Neuronal stem cell (in vitro differentiated cells): ENCODE data around the gene NR2F1.
A peak's percentile ranks its signal among the peaks of the same experiment; 100 is the strongest.

Source experiments
- DNase-seq: peaks from one replicate; pipeline ENCODE4 v3.0.0-alpha.2; 2013; ENCODE audit warnings: low spot score
- H2AFZ ChIP-seq: one replicate; pipeline ENCODE4 v1.6.1; 2013; ENCODE audit warnings: mild to moderate bottlenecking, low read length, inconsistent platforms
- H2AK5ac ChIP-seq: 2 replicates; pipeline ENCODE4 v1.6.1; 2013; ENCODE audit warnings: low read depth, mild to moderate bottlenecking, inconsistent platforms, low read length, moderate library complexity, mixed read lengths
- H2BK120ac ChIP-seq: 2 replicates; pipeline ENCODE4 v1.6.1; 2013; ENCODE audit warnings: low read depth, mild to moderate bottlenecking, inconsistent platforms, low read length, moderate library complexity, mixed read lengths
- H2BK12ac ChIP-seq: one replicate; pipeline ENCODE4 v1.6.1; 2013; ENCODE audit warnings: low read length, inconsistent platforms
- H2BK15ac ChIP-seq: 2 replicates; pipeline ENCODE4 v1.6.1; 2013; ENCODE audit warnings: mild to moderate bottlenecking, low read length, inconsistent platforms, mixed read lengths
- H2BK5ac ChIP-seq: one replicate; pipeline ENCODE4 v1.6.1; 2013; ENCODE audit warnings: inconsistent platforms, mild to moderate bottlenecking, low read length, moderate library complexity
- H3K14ac ChIP-seq: one replicate; pipeline ENCODE4 v1.6.1; 2013; ENCODE audit warnings: low read length, inconsistent platforms
- H3K18ac ChIP-seq: 2 replicates; pipeline ENCODE4 v1.6.1; 2013; ENCODE audit warnings: low read length, inconsistent platforms
- H3K23ac ChIP-seq: 2 replicates; pipeline ENCODE4 v1.6.1; 2013; ENCODE audit warnings: low read depth, mild to moderate bottlenecking, mixed read lengths, low read length, inconsistent platforms; ENCODE audit not compliant: poor library complexity
- H3K27ac ChIP-seq: replicated peaks from 3 replicates; pipeline ENCODE4 v1.5.1; 2013; ENCODE audit warnings: low read length, inconsistent platforms
- H3K27me3 ChIP-seq, 3 experiments: 2 replicates each; pipeline ENCODE4 v1.6.1; 2013; ENCODE audit warnings: low read length in 3 of 3, mild to moderate bottlenecking in 2 of 3, inconsistent platforms in 1 of 3, low read depth in 1 of 3, mixed read lengths in 1 of 3, moderate library complexity in 1 of 3; ENCODE audit not compliant: control insufficient read depth in 3 of 3, insufficient read depth in 3 of 3
- H3K36me3 ChIP-seq, 2 donors: replicated peaks in 1 of 2; 2 replicates each; pipeline ENCODE4 v1.6.1; 2013; ENCODE audit warnings: low read length in 2 of 2; ENCODE audit not compliant: control insufficient read depth in 2 of 2, insufficient read depth in 2 of 2
- H3K4ac ChIP-seq: 2 replicates; pipeline ENCODE4 v1.6.1; 2013; ENCODE audit warnings: inconsistent platforms, mild to moderate bottlenecking, low read length, moderate library complexity
- H3K4me1 ChIP-seq, 2 donors: 1 replicate in 1 of 2; 2 replicates in 1 of 2; pipeline ENCODE4 v1.6.1; 2013; ENCODE audit warnings: low read length in 2 of 2, low read depth in 1 of 2; ENCODE audit not compliant: control insufficient read depth in 2 of 2, insufficient read depth in 1 of 2
- H3K4me2 ChIP-seq: one replicate; pipeline ENCODE4 v1.6.1; 2013; ENCODE audit warnings: mild to moderate bottlenecking, low read length, inconsistent platforms; ENCODE audit not compliant: insufficient read depth, poor library complexity, severe bottlenecking
- H3K4me3 ChIP-seq, 2 donors: 2 replicates each; pipeline ENCODE4 v1.5.1; 2013; ENCODE audit warnings: low read length in 2 of 2, mild to moderate bottlenecking in 2 of 2, inconsistent platforms in 1 of 2, moderate library complexity in 1 of 2
- H3K79me1 ChIP-seq: one replicate; pipeline ENCODE4 v1.6.1; 2013; ENCODE audit warnings: low read depth, mild to moderate bottlenecking, inconsistent platforms, low read length, moderate library complexity
- H3K9ac ChIP-seq: one replicate; pipeline ENCODE4 v1.6.1; 2013; ENCODE audit warnings: mild to moderate bottlenecking, low read depth, low read length, inconsistent platforms; ENCODE audit not compliant: poor library complexity
- H3K9me3 ChIP-seq, 2 donors: replicated peaks in 1 of 2; 2 replicates each; pipeline versions ENCODE3 to v1.6.1; 2013; ENCODE audit warnings: low read length in 2 of 2, mild to moderate bottlenecking in 2 of 2, inconsistent platforms in 1 of 2, low read depth in 1 of 2, mixed read lengths in 1 of 2, moderate library complexity in 1 of 2; ENCODE audit not compliant: control insufficient read depth in 2 of 2, insufficient read depth in 1 of 2
- H4K8ac ChIP-seq: one replicate; pipeline ENCODE4 v1.6.1; 2013; ENCODE audit warnings: low read depth, mild to moderate bottlenecking, inconsistent platforms, low read length, moderate library complexity
- H4K91ac ChIP-seq: one replicate; pipeline ENCODE4 v1.6.1; 2013; ENCODE audit warnings: low read length, low read depth, mild to moderate bottlenecking, inconsistent platforms; ENCODE audit not compliant: poor library complexity
- WGBS, 2 donors: extraction: QIAGEN DNeasy Blood & Tissue Kit; methylation state at CpG; one replicate each; pipeline ENCODE4 v1.1.7; 2013; ENCODE audit warnings: missing lambda C conversion rate in 2 of 2, mixed read lengths in 1 of 2; ENCODE audit not compliant: insufficient read length in 2 of 2, insufficient replicate concordance in 1 of 2; ENCODE audit errors: extremely low coverage in 2 of 2; 5-methylcytosine and 5-hydroxymethylcytosine counted together

Gene NR2F1

GRCh38 chr5:93609762-93610161 is 26.7 kb downstream of the NR2F1 start:
- H3K23ac ChIP-seq: no peak overlapping the region
- H3K14ac ChIP-seq: no peak overlapping the region
- H3K79me1 ChIP-seq: no peaks in the 10 kb centered on the region
- H4K8ac ChIP-seq: no peak overlapping the region
- H3K27me3 ChIP-seq: peaks cover 0 to 56% (median 9%) of the 10 kb centered on the region in 3 experiments
- H2AFZ ChIP-seq: no peak overlapping the region
- peaks cover 5 to 64% of the 10 kb centered on the region in 2 donors for H3K4me1 ChIP-seq
- H3K27ac ChIP-seq: no peak overlapping the region
- H2BK12ac ChIP-seq: no peak overlapping the region
- H3K4me3 ChIP-seq: no peak overlapping the region
- DNase-seq: no peak
- H2BK120ac ChIP-seq: no peak overlapping the region
- no peak overlapping the region for H4K91ac ChIP-seq
- H2BK5ac ChIP-seq: no peak overlapping the region
- H2BK15ac ChIP-seq: no peak overlapping the region
- no CpG with 5 or more reads among the region's 7 CpGs for WGBS, 2 donors
- no peak overlapping the region for H3K9ac ChIP-seq
- no peak overlapping the region for H2AK5ac ChIP-seq
- no peak overlapping the region for H3K18ac ChIP-seq
- H3K4me2 ChIP-seq: no peak overlapping the region
- H3K36me3 ChIP-seq: peaks cover 0 to 10% of the 10 kb centered on the region in 2 donors
- H3K9me3 ChIP-seq: no peaks in the 10 kb centered on the region
- no peak overlapping the region for H3K4ac ChIP-seq

GRCh38 chr5:93610581-93611272 is 27.7 kb downstream of the NR2F1 start:
- Histone ChIP-seq H2AFZ (no peak overlapping the region), H3K18ac (no peak overlapping the region), H3K4ac (no peak overlapping the region), H3K9ac (no peak overlapping the region), H2BK5ac (no peak overlapping the region), H2BK120ac (no peak overlapping the region), H3K4me2 (no peak overlapping the region), H4K8ac (no peak overlapping the region), H3K27ac (no peak overlapping the region), H3K27me3 (peaks cover 0 to 50% (median 9%) of the 10 kb centered on the region in 3 experiments), H3K23ac (no peak overlapping the region), H2BK15ac (no peak overlapping the region), H4K91ac (no peak overlapping the region), H3K36me3 (peaks cover 0 to 11% of the 10 kb centered on the region in 2 donors), H2AK5ac (no peak overlapping the region), H3K4me1 (peaks cover 5 to 63% of the 10 kb centered on the region in 2 donors), H2BK12ac (no peak overlapping the region), H3K9me3 (no peaks in the 10 kb centered on the region), H3K79me1 (no peaks in the 10 kb centered on the region), H3K4me3 (no peak overlapping the region), H3K14ac (no peak overlapping the region)
- DNase-seq: no peak
- no CpG with 5 or more reads among the region's 17 CpGs for WGBS, 2 donors

- H3K4ac ChIP-seq: no peak overlapping the region
- H4K8ac ChIP-seq: no peak overlapping the region
- no peak overlapping the region for H3K27ac ChIP-seq
- no peaks in the 10 kb centered on the region for H3K9me3 ChIP-seq
- H3K23ac ChIP-seq: no peak overlapping the region
- no peak for DNase-seq
- peaks cover 0 to 46% (median 9%) of the 10 kb centered on the region in 3 experiments for H3K27me3 ChIP-seq
- H3K4me1 ChIP-seq: peaks cover 5 to 63% of the 10 kb centered on the region in 2 donors
- H2BK15ac ChIP-seq: no peak overlapping the region
- H3K36me3 ChIP-seq: peaks cover 0 to 10% of the 10 kb centered on the region in 2 donors
- H3K4me3 ChIP-seq: peak overlapping the region in 1 of 2 donors; percentile 43
- no peak overlapping the region for H2AFZ ChIP-seq
- H3K9ac ChIP-seq: no peak overlapping the region
- no peak overlapping the region for H3K18ac ChIP-seq
- H2BK12ac ChIP-seq: no peak overlapping the region
- no CpG with 5 or more reads among the region's 9 CpGs for WGBS, 2 donors
- H2BK120ac ChIP-seq: no peak overlapping the region
- H2AK5ac ChIP-seq: no peak overlapping the region
- H3K4me2 ChIP-seq: no peak overlapping the region
- H3K79me1 ChIP-seq: no peaks in the 10 kb centered on the region
- H2BK5ac ChIP-seq: no peak overlapping the region
- H4K91ac ChIP-seq: no peak overlapping the region
- no peak overlapping the region for H3K14ac ChIP-seq
Observed at GRCh38 chr5:93611273-93611975, 28.4 kb downstream of the NR2F1 start.
